Measurements from ENCODE around the gene ROCK2.
A peak's percentile ranks its signal among the peaks of the same experiment; 100 is the strongest.

Gene ROCK2

GRCh38 chr2:11154016-11154922, 190.2 kb downstream of the ROCK2 start:
- no peak for DNase-seq (ENCODE audit: low spot score)

- DNase-seq (ENCODE audit: low spot score) = no peak
These were observed 191.8 kb downstream of the ROCK2 start for GRCh38 chr2:11152591-11152990.

GRCh38 chr2:11147263-11147662, 197.2 kb downstream of the ROCK2 start:
- no peak for DNase-seq (ENCODE audit: low spot score)

- DNase-seq (ENCODE audit: low spot score) = no peak
These were observed 198.4 kb downstream of the ROCK2 start for GRCh38 chr2:11146076-11146475.

GRCh38 chr2:11145350-11145749, 199.1 kb downstream of the ROCK2 start:
- DNase-seq (ENCODE audit: low spot score) = no peak

- no peak for DNase-seq (ENCODE audit: low spot score)
These were observed 199.7 kb downstream of the ROCK2 start for GRCh38 chr2:11144738-11145079.

- no peak for DNase-seq (ENCODE audit: low spot score)
These were observed 200.2 kb downstream of the ROCK2 start for GRCh38 chr2:11144077-11144737.

GRCh38 chr2:11142987-11143386, 201.4 kb downstream of the ROCK2 start:
- DNase-seq (ENCODE audit: low spot score) = no peak

GRCh38 chr2:11142330-11142729, 202.1 kb downstream of the ROCK2 start:
- no peak for DNase-seq (ENCODE audit: low spot score)

- DNase-seq (ENCODE audit: low spot score) = no peak
These were observed 203.1 kb downstream of the ROCK2 start for GRCh38 chr2:11141319-11141718.

GRCh38 chr2:11140492-11140891, 203.9 kb downstream of the ROCK2 start:
- DNase-seq (ENCODE audit: low spot score) = no peak

- no peak for DNase-seq (ENCODE audit: low spot score)
These were observed 210.1 kb downstream of the ROCK2 start for GRCh38 chr2:11134349-11134748.

GRCh38 chr2:11133936-11134320, 210.5 kb downstream of the ROCK2 start:
- no peak for DNase-seq (ENCODE audit: low spot score)

GRCh38 chr2:11133238-11133935, 211.0 kb downstream of the ROCK2 start:
- DNase-seq (ENCODE audit: low spot score) = peak; percentile 81

GRCh38 chr2:11132036-11132671, 212.3 kb downstream of the ROCK2 start:
- no peak for DNase-seq (ENCODE audit: low spot score)

GRCh38 chr2:11131166-11131920, 213.1 kb downstream of the ROCK2 start:
- DNase-seq (ENCODE audit: low spot score) = no peak

Measured in ecto neural progenitor cell (in vitro differentiated cells).